ENCODE results near the gene CTNNB1. TPM values are rescaled to one million over a fixed set of nuclear protein-coding genes. Genes with fewer than 3 reads are reported as not detected.

CTNNB1 gene
- total RNA-seq, 1 donor from 2014 or later, result 305 TPM

DNA sequence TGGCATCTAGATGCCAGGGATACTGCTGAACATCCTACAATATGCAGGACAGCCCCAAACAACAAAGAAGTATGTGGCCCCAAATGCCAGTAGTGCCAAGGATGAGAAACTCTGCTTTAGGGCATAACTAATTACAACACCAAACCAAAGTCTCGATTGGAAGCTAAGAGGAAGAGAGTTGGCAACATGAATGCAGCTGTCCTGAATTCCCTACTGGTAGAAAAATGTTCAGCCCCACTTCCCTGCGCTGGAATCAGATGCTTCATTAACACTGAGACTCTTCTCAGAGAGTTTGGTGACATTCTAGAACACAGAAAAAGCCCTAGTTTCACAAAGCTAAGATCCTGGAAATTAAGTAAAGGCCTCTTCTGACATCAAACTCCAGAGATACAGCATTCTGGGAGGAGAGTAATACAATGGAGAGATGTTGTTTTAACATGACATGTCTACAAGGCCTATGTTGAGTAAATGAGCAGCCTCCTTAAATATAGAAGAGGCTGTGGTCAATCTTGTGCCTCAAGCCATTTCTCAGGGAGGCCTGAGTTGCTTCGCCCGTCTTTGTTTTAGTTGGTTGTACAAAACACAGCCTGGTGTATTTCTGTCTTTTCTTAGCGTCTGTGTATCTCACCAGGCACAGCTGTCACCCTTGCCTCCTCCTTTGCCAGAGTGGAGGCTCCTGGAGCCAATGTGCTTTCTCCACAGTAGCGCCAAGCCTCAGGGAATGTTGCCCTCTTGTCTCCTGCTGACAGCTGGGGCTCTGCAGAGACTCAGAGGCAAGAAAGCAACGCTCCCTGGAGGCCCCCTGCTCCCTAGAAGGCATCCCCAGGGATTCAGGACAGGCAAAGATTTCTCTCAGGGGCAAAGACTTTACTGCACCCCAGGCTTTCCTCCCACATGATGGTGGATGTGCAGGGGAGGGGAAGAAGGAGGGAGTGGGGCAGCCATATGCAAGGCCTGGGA, 25.1 kb upstream of the CTNNB1 start:
- no peak for DNase-seq
- H3K9me3 ChIP-seq, result no peaks in the 10 kb centered on the region
- no peak overlapping the region for H3K27ac ChIP-seq
- intact Hi-C loops (cut with DNase I), result no loop called here
- H3K36me3 ChIP-seq, result no peaks in the 10 kb centered on the region
- H3K27me3 ChIP-seq, result no peaks in the 10 kb centered on the region
- TF ChIP-seq, protein P1, sequence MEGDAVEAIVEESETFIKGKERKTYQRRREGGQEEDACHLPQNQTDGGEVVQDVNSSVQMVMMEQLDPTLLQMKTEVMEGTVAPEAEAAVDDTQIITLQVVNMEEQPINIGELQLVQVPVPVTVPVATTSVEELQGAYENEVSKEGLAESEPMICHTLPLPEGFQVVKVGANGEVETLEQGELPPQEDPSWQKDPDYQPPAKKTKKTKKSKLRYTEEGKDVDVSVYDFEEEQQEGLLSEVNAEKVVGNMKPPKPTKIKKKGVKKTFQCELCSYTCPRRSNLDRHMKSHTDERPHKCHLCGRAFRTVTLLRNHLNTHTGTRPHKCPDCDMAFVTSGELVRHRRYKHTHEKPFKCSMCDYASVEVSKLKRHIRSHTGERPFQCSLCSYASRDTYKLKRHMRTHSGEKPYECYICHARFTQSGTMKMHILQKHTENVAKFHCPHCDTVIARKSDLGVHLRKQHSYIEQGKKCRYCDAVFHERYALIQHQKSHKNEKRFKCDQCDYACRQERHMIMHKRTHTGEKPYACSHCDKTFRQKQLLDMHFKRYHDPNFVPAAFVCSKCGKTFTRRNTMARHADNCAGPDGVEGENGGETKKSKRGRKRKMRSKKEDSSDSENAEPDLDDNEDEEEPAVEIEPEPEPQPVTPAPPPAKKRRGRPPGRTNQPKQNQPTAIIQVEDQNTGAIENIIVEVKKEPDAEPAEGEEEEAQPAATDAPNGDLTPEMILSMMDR (IDR thresholded peaks at IDR 0.05), result no peak
- no peaks in the 10 kb centered on the region for H3K4me1 ChIP-seq
- H3K4me3 ChIP-seq, result no peak overlapping the region
- no peak for ATAC-seq

DNA sequence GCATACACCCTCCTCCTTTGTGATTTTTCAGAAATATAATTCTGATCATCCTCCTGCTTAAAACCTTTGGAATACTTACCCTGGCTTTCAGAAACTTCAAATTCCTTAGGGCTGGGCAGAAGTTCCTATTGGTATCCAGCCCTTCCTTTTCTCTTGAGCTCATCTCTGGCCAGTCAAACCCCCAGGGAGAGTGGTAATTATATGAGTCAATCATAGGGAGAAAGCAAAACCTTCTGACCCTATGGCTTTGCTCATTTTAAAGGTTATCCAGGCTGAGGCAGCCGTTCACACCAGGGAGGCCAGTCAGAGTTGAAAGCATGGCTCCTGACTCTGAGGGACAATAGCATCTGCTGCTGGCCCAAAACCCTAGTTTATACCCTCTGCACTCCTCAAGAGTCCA, 23.9 kb upstream of the CTNNB1 start:
- Histone ChIP-seq H3K27me3 (no peaks in the 10 kb centered on the region), H3K36me3 (no peaks in the 10 kb centered on the region), H3K4me3 (no peak overlapping the region), H3K27ac (no peak overlapping the region), H3K9me3 (no peaks in the 10 kb centered on the region), H3K4me1 (no peaks in the 10 kb centered on the region)
- DNase-seq (no peak), ATAC-seq (no peak)
- intact Hi-C loops (cut with DNase I), result no loop called here
- TF ChIP-seq, protein P1 (IDR thresholded peaks at IDR 0.05), result no peak

DNA sequence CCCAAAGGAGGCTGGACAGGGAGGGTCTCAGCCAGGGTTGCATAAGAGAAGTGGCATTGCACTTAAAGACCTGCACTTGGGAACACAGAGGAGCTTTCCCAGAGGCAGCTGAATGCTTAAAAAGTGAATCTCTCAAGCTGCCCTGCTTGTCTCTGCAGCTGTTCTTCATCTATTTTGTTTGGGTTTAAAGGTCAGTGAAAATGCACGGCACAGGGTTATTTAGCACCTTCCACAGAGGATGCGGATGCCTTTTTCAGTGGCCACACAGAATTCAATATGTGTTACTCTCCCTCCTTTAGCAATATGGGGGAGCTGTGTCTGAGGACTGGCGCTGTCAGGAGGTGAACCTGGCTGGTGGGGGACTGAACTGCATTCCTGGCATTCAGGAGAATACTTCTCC, 22.7 kb upstream of the CTNNB1 start:
- no peak overlapping the region for H3K27ac ChIP-seq
- no peaks in the 10 kb centered on the region for H3K9me3 ChIP-seq
- H3K27me3 ChIP-seq, result no peaks in the 10 kb centered on the region
- intact Hi-C loops (cut with DNase I), result no loop called here
- TF ChIP-seq, protein P1 (IDR thresholded peaks at IDR 0.05), result no peak
- DNase-seq (no peak), ATAC-seq (no peak)
- no peaks in the 10 kb centered on the region for H3K36me3 ChIP-seq
- H3K4me1 ChIP-seq, result no peaks in the 10 kb centered on the region
- no peak overlapping the region for H3K4me3 ChIP-seq

DNA sequence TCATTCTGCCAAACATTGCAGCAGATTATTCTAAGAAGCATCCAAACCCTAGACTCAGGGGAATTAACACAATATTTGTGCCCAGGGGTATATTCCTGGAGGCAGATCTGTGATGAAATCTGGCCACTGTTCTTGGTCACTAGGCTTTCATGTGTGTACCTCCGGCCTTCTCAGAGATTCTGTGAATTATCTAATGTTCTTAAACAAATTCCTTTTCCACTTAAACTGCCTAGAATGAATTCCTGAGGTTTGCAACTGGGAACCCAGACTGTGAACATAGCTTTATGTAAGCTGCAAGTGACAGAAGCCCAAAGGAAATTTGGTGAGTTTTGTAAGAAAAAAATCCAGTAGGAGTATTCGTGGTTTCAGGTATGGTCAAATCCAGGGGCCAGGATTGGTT, 20.7 kb upstream of the CTNNB1 start:
- Histone ChIP-seq H3K9me3 (no peaks in the 10 kb centered on the region), H3K27me3 (no peaks in the 10 kb centered on the region), H3K36me3 (no peaks in the 10 kb centered on the region), H3K4me3 (no peak overlapping the region), H3K27ac (no peak overlapping the region), H3K4me1 (no peaks in the 10 kb centered on the region)
- ATAC-seq, result no peak
- TF ChIP-seq, protein P1 (IDR thresholded peaks at IDR 0.05), result no peak
- no peak for DNase-seq
- intact Hi-C loops (cut with DNase I), result no loop called here

DNA sequence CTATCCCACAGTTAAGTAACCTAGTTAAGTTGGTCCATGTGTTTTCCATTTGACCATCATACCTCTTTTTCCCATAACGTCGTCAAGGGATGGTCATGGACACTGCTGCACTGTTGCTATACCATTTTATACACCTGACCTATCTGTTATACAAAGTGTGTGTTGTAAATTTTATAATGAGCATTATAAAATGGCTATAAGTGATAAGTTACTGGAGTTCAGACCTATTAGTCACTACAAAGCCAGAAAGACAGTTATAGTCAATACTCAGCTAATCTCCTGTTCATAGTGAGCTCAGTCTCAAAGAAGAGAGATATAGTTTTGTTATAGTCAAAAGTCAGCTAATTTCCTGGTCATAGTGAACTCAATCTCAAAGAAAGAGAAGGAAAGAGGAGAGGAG, 18.9 kb upstream of the CTNNB1 start:
- TF ChIP-seq, protein P1 (IDR thresholded peaks at IDR 0.05), result no peak
- intact Hi-C loops (cut with DNase I), result no loop called here
- Histone ChIP-seq H3K36me3 (no peaks in the 10 kb centered on the region), H3K27ac (no peak overlapping the region), H3K4me3 (no peak overlapping the region), H3K27me3 (no peaks in the 10 kb centered on the region), H3K4me1 (no peaks in the 10 kb centered on the region), H3K9me3 (no peaks in the 10 kb centered on the region)
- ATAC-seq (no peak), DNase-seq (no peak)

Data from upper lobe of right lung (tissue), 1 donor.